Measurements from ENCODE around the gene GNGT2.

Gene GNGT2

GRCh38 chr17:49162866-49163265 lies 47.5 kb downstream of the GNGT2 start:
- no peak for DNase-seq

- DNase-seq, result no peak
Observed at GRCh38 chr17:49157784-49158183, 52.6 kb downstream of the GNGT2 start.

- DNase-seq, result no peak
Observed at GRCh38 chr17:49156256-49156655, 54.1 kb downstream of the GNGT2 start.
